ENCODE results near the gene FAM20C.

GRCh38 chr7:258476-259190, 66.3 kb downstream of the FAM20C start:
- TF ChIP-seq CTCF (IDR thresholded peaks at IDR 0.05), result no peak
- TF ChIP-seq POLR2A (IDR thresholded peaks at IDR 0.05; ENCODE audit: low read depth), result no peak
- TF ChIP-seq EP300 (IDR thresholded peaks at IDR 0.05), result no peak
